Muscle of leg (tissue), 11 donors: ENCODE results near the gene ISLR. TPM values are rescaled to one million over a fixed set of nuclear protein-coding genes. Genes with fewer than 3 reads are reported as not detected.

Experiments
- DNase-seq: peaks from one replicate; pipeline ENCODE4 v3.0.0; 2013
- H3K27ac ChIP-seq: one replicate; pipeline ENCODE4 v1.5.1; 2013; ENCODE audit warnings: mild to moderate bottlenecking, low read length, control low read depth
- H3K27me3 ChIP-seq: one replicate; pipeline ENCODE4 v1.6.1; 2013; ENCODE audit warnings: low read length; ENCODE audit not compliant: control insufficient read depth, insufficient read depth
- H3K36me3 ChIP-seq: one replicate; pipeline ENCODE4 v1.6.1; 2013; ENCODE audit warnings: low read length; ENCODE audit not compliant: control insufficient read depth, insufficient read depth
- H3K4me1 ChIP-seq: one replicate; pipeline ENCODE4 v1.6.1; 2013; ENCODE audit warnings: low read length; ENCODE audit not compliant: control insufficient read depth, insufficient read depth
- H3K4me3 ChIP-seq: one replicate; pipeline ENCODE4 v1.5.1; 2013; ENCODE audit warnings: low read length, control low read depth
- H3K9me3 ChIP-seq: replicated peaks from 2 replicates; pipeline ENCODE4 v1.6.1; 2013; ENCODE audit warnings: low read depth, low read length; ENCODE audit not compliant: control insufficient read depth
- WGBS: methylation state at CpG from one replicate; pipeline ENCODE4 v1.1.5; 2013; ENCODE audit warnings: missing lambda C conversion rate; ENCODE audit not compliant: insufficient coverage; 5-methylcytosine and 5-hydroxymethylcytosine counted together
- polyA plus RNA-seq, 8 donors: library from polyadenylated mRNA; unstranded; fragments of 120-200 nt; gene quantifications; one replicate each; pipeline versions ENCODE4 v1.2.1 to v1.2.3, GENCODE V29; 2013; ENCODE audit warnings: inconsistent platforms in 1 of 8, low replicate concordance in 1 of 8; ENCODE audit not compliant: insufficient read length in 8 of 8, insufficient read depth in 1 of 8
- total RNA-seq: library from RNA; stranded (reverse); fragments of 120-200 nt; gene quantifications from one replicate; pipeline ENCODE4 v1.2.4, GENCODE V29; 2013

ISLR gene
- total and polyA plus RNA-seq, 9 donors, result 82.3 to 270 (median 195) TPM

DNA sequence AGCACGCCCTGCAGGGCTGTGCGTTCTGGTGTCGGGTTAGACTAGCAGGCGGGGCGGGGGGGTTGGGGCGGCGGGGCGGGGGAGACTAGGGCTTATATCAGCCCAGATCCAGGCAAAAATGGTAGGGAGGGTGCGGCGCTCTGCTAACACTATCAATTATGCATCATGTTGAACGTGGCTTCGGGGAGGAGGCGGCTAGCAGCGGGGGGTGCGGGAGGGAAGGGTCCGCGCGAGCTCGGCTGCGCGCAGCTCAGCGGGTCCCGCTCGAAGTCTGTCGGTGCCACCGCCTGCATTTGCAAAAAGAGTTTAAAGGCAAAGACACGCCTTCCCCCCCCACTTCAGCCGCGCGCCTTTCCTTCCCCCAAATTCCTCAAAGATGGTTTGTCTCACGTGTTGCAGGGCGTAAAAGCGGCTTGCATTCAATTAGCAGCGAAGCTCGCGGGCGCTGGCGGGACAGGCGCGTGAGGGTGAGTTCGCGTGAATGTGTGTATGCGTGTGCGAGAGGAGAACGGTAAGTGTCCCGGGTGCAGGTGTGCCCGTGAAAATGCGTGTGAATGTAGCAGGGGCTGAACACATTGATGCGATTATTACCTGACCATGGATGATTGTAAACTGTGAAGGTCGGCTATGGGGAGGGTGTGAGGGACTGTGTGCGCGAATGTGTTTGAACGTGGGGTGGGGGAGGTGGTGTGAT lies 43.2 kb upstream of the ISLR start, which contains the start of gene ISLR2:
ISLR2 (plus strand) TSS at position 432 of the 694 bp plus-strand sequence. CDS start 2,169 bp downstream, outside the sequence.
- H3K4me3 ChIP-seq, result peak within 1 kb of the TSS; percentile 26
- peak; percentile 71 for DNase-seq
- H3K9me3 ChIP-seq, result peaks cover 4% of the 10 kb centered on the region
- H3K4me1 ChIP-seq, result peaks cover 35% of the 10 kb centered on the region
- 3% methylated on average over 20 of the region's 53 CpGs for WGBS
- peak within 1 kb of the TSS; percentile 69 for H3K27ac ChIP-seq
- H3K36me3 ChIP-seq, result no peaks in the 10 kb centered on the region
- H3K27me3 ChIP-seq, result peaks cover 92% of the 10 kb centered on the region

GRCh38 chr15:74130849-74131627 lies 42.5 kb upstream of the ISLR start:
- peak overlapping the region; percentile 26 for H3K4me3 ChIP-seq
- peaks cover 4% of the 10 kb centered on the region for H3K9me3 ChIP-seq
- no peaks in the 10 kb centered on the region for H3K36me3 ChIP-seq
- H3K27me3 ChIP-seq, result peaks cover 96% of the 10 kb centered on the region
- H3K27ac ChIP-seq, result peak overlapping the region; percentile 29
- DNase-seq, result no peak
- peaks cover 42% of the 10 kb centered on the region for H3K4me1 ChIP-seq
- WGBS, result 8% methylated on average over 10 of the region's 28 CpGs

- H3K27ac ChIP-seq, result no peak overlapping the region
- peaks cover 4% of the 10 kb centered on the region for H3K9me3 ChIP-seq
- H3K27me3 ChIP-seq, result peaks cover 94% of the 10 kb centered on the region
- DNase-seq, result no peak
- no peaks in the 10 kb centered on the region for H3K36me3 ChIP-seq
- H3K4me1 ChIP-seq, result peaks cover 46% of the 10 kb centered on the region
- 41% methylated on average over 16 of the region's 20 CpGs for WGBS
- H3K4me3 ChIP-seq, result no peak overlapping the region
Observed at GRCh38 chr15:74131628-74132413, 41.7 kb upstream of the ISLR start.

DNA sequence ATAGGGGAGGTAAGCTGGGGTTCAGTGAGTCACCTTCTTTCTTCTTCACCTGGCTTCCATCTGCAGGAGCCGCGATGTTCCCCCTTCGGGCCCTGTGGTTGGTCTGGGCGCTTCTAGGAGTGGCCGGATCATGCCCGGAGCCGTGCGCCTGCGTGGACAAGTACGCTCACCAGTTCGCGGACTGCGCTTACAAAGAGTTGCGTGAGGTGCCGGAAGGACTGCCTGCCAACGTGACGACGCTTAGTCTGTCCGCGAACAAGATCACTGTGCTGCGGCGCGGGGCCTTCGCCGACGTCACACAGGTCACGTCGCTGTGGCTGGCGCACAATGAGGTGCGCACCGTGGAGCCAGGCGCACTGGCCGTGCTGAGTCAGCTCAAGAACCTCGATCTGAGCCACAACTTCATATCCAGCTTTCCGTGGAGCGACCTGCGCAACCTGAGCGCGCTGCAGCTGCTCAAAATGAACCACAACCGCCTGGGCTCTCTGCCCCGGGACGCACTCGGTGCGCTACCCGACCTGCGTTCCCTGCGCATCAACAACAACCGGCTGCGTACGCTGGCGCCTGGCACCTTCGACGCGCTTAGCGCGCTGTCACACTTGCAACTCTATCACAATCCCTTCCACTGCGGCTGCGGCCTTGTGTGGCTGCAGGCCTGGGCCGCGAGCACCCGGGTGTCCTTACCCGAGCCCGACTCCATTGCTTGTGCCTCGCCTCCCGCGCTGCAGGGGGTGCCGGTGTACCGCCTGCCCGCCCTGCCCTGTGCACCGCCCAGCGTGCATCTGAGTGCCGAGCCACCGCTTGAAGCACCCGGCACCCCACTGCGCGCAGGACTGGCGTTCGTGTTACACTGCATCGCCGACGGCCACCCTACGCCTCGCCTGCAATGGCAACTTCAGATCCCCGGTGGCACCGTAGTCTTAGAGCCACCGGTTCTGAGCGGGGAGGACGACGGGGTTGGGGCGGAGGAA lies 40.5 kb upstream of the ISLR start:
- Histone ChIP-seq H3K27ac (no peak overlapping the region), H3K4me3 (no peak overlapping the region), H3K27me3 (peaks cover 93% of the 10 kb centered on the region), H3K9me3 (peaks cover 4% of the 10 kb centered on the region), H3K4me1 (peaks cover 51% of the 10 kb centered on the region), H3K36me3 (no peaks in the 10 kb centered on the region)
- 35% methylated on average over 88 of the region's 90 CpGs for WGBS
- no peak for DNase-seq

- peaks cover 4% of the 10 kb centered on the region for H3K9me3 ChIP-seq
- peaks cover 84% of the 10 kb centered on the region for H3K27me3 ChIP-seq
- no peak overlapping the region for H3K4me3 ChIP-seq
- peaks cover 42% of the 10 kb centered on the region for H3K4me1 ChIP-seq
- H3K27ac ChIP-seq, result no peak overlapping the region
- WGBS, result 32% methylated on average over 69 of the region's 71 CpGs
- no peaks in the 10 kb centered on the region for H3K36me3 ChIP-seq
- DNase-seq, result no peak
Observed at GRCh38 chr15:74133694-74134386, 39.7 kb upstream of the ISLR start.

DNA sequence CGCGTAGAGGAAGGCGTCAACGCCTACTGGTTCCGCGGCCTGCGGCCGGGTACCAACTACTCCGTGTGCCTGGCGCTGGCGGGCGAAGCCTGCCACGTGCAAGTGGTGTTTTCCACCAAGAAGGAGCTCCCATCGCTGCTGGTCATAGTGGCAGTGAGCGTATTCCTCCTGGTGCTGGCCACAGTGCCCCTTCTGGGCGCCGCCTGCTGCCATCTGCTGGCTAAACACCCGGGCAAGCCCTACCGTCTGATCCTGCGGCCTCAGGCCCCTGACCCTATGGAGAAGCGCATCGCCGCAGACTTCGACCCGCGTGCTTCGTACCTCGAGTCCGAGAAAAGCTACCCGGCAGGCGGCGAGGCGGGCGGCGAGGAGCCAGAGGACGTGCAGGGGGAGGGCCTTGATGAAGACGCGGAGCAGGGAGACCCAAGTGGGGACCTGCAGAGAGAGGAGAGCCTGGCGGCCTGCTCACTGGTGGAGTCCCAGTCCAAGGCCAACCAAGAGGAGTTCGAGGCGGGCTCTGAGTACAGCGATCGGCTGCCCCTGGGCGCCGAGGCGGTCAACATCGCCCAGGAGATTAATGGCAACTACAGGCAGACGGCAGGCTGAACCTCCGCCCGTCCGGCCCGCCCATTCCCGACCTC lies 39.0 kb upstream of the ISLR start:
- H3K4me3 ChIP-seq, result no peak overlapping the region
- H3K4me1 ChIP-seq, result peaks cover 37% of the 10 kb centered on the region
- no peaks in the 10 kb centered on the region for H3K36me3 ChIP-seq
- peaks cover 81% of the 10 kb centered on the region for H3K27me3 ChIP-seq
- no peak overlapping the region for H3K27ac ChIP-seq
- peaks cover 4% of the 10 kb centered on the region for H3K9me3 ChIP-seq
- no peak for DNase-seq
- 45% methylated on average over 50 of the region's 53 CpGs for WGBS

DNA sequence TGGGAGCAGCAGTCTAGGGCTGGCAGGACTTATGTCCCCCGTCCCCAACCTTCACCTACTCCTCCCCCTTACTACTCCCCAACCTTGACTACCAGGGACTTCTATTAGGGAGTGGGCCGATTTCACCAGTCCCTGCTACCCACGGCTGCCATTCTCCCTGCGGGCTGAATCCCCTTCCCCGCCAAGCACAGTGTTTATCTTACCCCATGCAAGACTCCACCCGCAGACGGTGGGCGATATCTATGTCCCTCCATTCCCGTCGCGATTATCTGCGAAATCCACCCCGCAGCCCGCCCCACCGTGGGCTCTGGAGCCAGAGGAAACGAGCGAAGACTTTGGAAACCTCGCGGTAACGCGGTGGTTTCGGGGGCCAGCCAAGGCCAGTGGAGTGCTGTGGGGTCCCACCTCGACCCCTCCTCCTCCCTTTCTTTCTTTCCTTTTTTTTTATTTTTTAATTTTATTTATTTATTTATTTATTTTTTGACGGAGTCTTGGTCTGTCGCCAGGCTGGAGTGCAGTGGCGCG lies 38.4 kb upstream of the ISLR start:
- H3K4me3 ChIP-seq, result no peak overlapping the region
- no peaks in the 10 kb centered on the region for H3K36me3 ChIP-seq
- no peak for DNase-seq
- peaks cover 4% of the 10 kb centered on the region for H3K9me3 ChIP-seq
- 36% methylated on average over 7 of the region's 27 CpGs for WGBS
- peaks cover 75% of the 10 kb centered on the region for H3K27me3 ChIP-seq
- no peak overlapping the region for H3K27ac ChIP-seq
- peaks cover 33% of the 10 kb centered on the region for H3K4me1 ChIP-seq

GRCh38 chr15:74136540-74136813 lies 37.0 kb upstream of the ISLR start:
- Histone ChIP-seq H3K4me3 (peak overlapping the region; percentile 54), H3K9me3 (peaks cover 4% of the 10 kb centered on the region), H3K27me3 (peaks cover 61% of the 10 kb centered on the region), H3K27ac (peak overlapping the region; percentile 95), H3K4me1 (peaks cover 26% of the 10 kb centered on the region), H3K36me3 (no peaks in the 10 kb centered on the region)
- under 1% methylated on average over 15 of the region's 26 CpGs for WGBS
- no peak for DNase-seq
